ENCODE data around the gene PLXDC2.
"Not testable (repeated sequence)": the region's sequence is repeated elsewhere in the genome, so short reads cannot be mapped to it uniquely, and the experiment has no call there.

PLXDC2 gene

GRCh38 chr10:19816411-19817230 is at the start of gene PLXDC2:
Gene PLXDC2 (plus strand): TSS chr10:19816432.
- DNase-seq = no peak

- no peak for DNase-seq
Measured at GRCh38 chr10:19767876-19768275, 48.4 kb upstream of the PLXDC2 start.

GRCh38 chr10:19769826-19770225 is 46.4 kb upstream of the PLXDC2 start:
- DNase-seq = not testable (repeated sequence)

GRCh38 chr10:19772972-19773371 is 43.3 kb upstream of the PLXDC2 start:
- DNase-seq = no peak

GRCh38 chr10:19775296-19775695 is 40.9 kb upstream of the PLXDC2 start:
- DNase-seq = no peak

- DNase-seq = no peak
Measured at GRCh38 chr10:19777806-19778205, 38.4 kb upstream of the PLXDC2 start.

GRCh38 chr10:19778996-19779395 is 37.2 kb upstream of the PLXDC2 start:
- DNase-seq = no peak

- no peak for DNase-seq
Measured at GRCh38 chr10:19782430-19783089, 33.7 kb upstream of the PLXDC2 start.

GRCh38 chr10:19783721-19784120 is 32.5 kb upstream of the PLXDC2 start:
- no peak for DNase-seq

- no peak for DNase-seq
Measured at GRCh38 chr10:19785366-19785765, 30.9 kb upstream of the PLXDC2 start.

- no peak for DNase-seq
Measured at GRCh38 chr10:19788075-19788686, 28.1 kb upstream of the PLXDC2 start.

- DNase-seq = no peak
Measured at GRCh38 chr10:19788902-19789301, 27.3 kb upstream of the PLXDC2 start.

GRCh38 chr10:19789607-19790006 is 26.6 kb upstream of the PLXDC2 start:
- DNase-seq = no peak

- DNase-seq = no peak
Measured at GRCh38 chr10:19791032-19791431, 25.2 kb upstream of the PLXDC2 start.

GRCh38 chr10:19795684-19796083 is 20.5 kb upstream of the PLXDC2 start:
- no peak for DNase-seq

- DNase-seq = no peak
Measured at GRCh38 chr10:19800161-19800560, 16.1 kb upstream of the PLXDC2 start.

- DNase-seq = no peak
Measured at GRCh38 chr10:19801369-19801768, 14.9 kb upstream of the PLXDC2 start.

GRCh38 chr10:19803676-19804075 is 12.6 kb upstream of the PLXDC2 start:
- no peak for DNase-seq

GRCh38 chr10:19809481-19809880 is 6.8 kb upstream of the PLXDC2 start:
- no peak for DNase-seq

GRCh38 chr10:19811540-19811939 is 4.7 kb upstream of the PLXDC2 start:
- DNase-seq = no peak

- DNase-seq = no peak
Measured at GRCh38 chr10:19812976-19813375, 3.3 kb upstream of the PLXDC2 start.

GRCh38 chr10:19815036-19815730 is 1.0 kb upstream of the PLXDC2 start:
- DNase-seq = no peak

- peak; percentile 11 for DNase-seq
Measured at GRCh38 chr10:19815731-19816410, 361 bp upstream of the PLXDC2 start.

All from NCI-H1105 (cell line).